Measurements from ENCODE around the gene ANAPC10.
A peak's percentile ranks its signal among the peaks of the same experiment; 100 is the strongest.
"Not testable (repeated sequence)": the region's sequence is repeated elsewhere in the genome, so short reads cannot be mapped to it uniquely, and the experiment has no call there.

Gene ANAPC10

GRCh38 chr4:145097821-145098674, at the start of gene ANAPC10, which contains the start of gene ABCE1:
Gene ANAPC10, minus strand, starts transcription at chr4:145098196. Its CDS starts 2,097 bp downstream, at chr4:145096099.
Gene ABCE1, plus strand, starts transcription at chr4:145098311. Its CDS starts 6,102 bp downstream, at chr4:145104413.
- peak; percentile 71 for DNase-seq

- not testable (repeated sequence) for DNase-seq
Observed at GRCh38 chr4:145136219-145136618, 38.2 kb upstream of the ANAPC10 start.

- no peak for DNase-seq
Observed at GRCh38 chr4:145132511-145133098, 34.6 kb upstream of the ANAPC10 start.

GRCh38 chr4:145131848-145132247, 33.9 kb upstream of the ANAPC10 start:
- DNase-seq: no peak

GRCh38 chr4:145130788-145131399, 32.9 kb upstream of the ANAPC10 start:
- DNase-seq: no peak

- DNase-seq: no peak
Observed at GRCh38 chr4:145130130-145130529, 32.1 kb upstream of the ANAPC10 start.

- DNase-seq: no peak
Observed at GRCh38 chr4:145125396-145125795, 27.4 kb upstream of the ANAPC10 start.

GRCh38 chr4:145108128-145108527, 10.1 kb upstream of the ANAPC10 start:
- no peak for DNase-seq

- no peak for DNase-seq
Observed at GRCh38 chr4:145107126-145107525, 9.1 kb upstream of the ANAPC10 start.

GRCh38 chr4:145103496-145103895, 5.5 kb upstream of the ANAPC10 start:
- no peak for DNase-seq

GRCh38 chr4:145102619-145103018, 4.6 kb upstream of the ANAPC10 start:
- DNase-seq: no peak

- no peak for DNase-seq
Observed at GRCh38 chr4:145101091-145101490, 3.1 kb upstream of the ANAPC10 start.

- no peak for DNase-seq
Observed at GRCh38 chr4:145099653-145100052, 1.7 kb upstream of the ANAPC10 start.

- no peak for DNase-seq
Observed at GRCh38 chr4:145098675-145099037, 660 bp upstream of the ANAPC10 start.

GRCh38 chr4:145097331-145097820, 620 bp downstream of the ANAPC10 start:
- no peak for DNase-seq

- no peak for DNase-seq
Observed at GRCh38 chr4:145093638-145094037, 4.4 kb downstream of the ANAPC10 start.

- DNase-seq: no peak
Observed at GRCh38 chr4:145090380-145090779, 7.6 kb downstream of the ANAPC10 start.

- no peak for DNase-seq
Observed at GRCh38 chr4:145083891-145084605, 13.9 kb downstream of the ANAPC10 start.

- DNase-seq: no peak
Observed at GRCh38 chr4:145081756-145082155, 16.2 kb downstream of the ANAPC10 start.

- DNase-seq: no peak
Observed at GRCh38 chr4:145076469-145076855, 21.5 kb downstream of the ANAPC10 start.

GRCh38 chr4:145075742-145076468, 22.1 kb downstream of the ANAPC10 start:
- DNase-seq: no peak

- no peak for DNase-seq
Observed at GRCh38 chr4:145071560-145071959, 26.4 kb downstream of the ANAPC10 start.

Data from KG1 (cell line).